ENCODE measurements around the gene SPATA12. TPM values are rescaled to one million over a fixed set of nuclear protein-coding genes. Genes with fewer than 3 reads are reported as not detected.
A peak's percentile ranks its signal among the peaks of the same experiment; 100 is the strongest.

SPATA12 gene
- total RNA-seq, 2 donors from 2014 or later: not detected

DNA sequence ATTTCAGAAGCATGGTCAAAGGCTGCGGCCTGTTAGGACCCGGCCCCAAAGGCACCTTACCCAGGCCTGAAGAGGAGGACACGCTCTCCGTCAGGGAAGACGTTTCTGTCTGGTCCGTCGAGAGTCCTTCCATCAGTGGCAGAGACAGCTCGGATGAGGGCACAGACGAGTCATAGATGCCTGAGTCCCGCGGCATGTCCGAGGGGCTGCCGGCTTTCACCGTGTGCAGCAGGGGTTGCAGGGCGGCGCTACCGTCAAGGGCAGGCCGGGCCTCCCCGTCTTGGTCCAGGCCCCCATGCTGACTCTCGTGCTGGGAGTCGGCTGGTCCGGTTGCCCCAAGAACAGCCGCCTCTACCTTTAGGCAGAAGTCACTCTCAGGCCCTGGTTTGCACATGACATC is 37.1 kb downstream of the SPATA12 start:
- no peak for DNase-seq (ENCODE audit: low spot score)
- Mint-ChIP-seq H3K27ac (no peak overlapping the region), H3K4me1 (ENCODE audit: low read depth in 2 of 2) (no peaks in the 10 kb centered on the region), H3K27me3 (no peaks in the 10 kb centered on the region), H3K36me3 (no peaks in the 10 kb centered on the region), H3K9me3 (no peaks in the 10 kb centered on the region), H3K4me3 (no peak overlapping the region)
- no peak for ATAC-seq

DNA sequence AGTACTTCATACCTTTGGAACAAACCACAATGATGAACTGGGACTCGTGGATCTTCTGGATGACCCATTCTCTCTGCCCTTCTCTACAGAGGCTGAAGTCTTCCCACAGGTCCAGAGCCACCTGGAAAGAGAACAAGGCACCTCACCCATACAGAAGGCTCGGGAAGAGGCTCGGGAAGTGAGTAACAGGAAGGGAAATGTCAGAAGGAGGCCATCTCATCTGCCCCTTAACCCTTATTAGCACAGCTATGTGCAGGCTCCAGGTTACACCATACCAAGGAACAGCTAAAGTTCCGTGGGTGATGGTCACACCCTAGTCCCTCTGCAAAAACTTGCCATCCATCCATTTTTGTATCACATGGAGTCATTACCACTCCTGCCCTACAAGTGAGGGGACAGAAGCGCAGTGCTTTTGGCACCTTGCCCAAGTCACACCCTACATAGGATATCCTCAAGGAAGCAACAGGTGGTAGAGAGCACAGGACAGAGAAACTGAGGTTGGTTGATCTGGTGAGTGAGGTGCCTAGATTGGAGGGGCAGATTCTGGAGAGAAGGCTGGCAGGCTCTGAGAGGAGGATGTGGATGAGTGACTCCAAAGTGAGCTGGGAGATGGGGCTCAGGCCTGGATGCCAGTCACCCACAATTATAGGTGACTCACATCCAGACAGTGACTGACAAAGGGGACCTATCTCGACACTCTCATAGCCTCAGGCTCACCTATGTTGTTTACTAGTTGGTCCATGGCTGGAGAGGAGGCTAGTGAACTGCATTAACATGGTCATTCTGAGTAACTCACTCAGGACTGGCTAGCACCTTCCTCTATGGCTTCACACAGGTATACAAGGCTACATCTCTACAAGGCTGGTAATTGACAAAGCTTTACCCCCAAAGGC is 38.2 kb downstream of the SPATA12 start:
- Mint-ChIP-seq H3K4me1 (ENCODE audit: low read depth in 2 of 2) (no peaks in the 10 kb centered on the region), H3K27ac (no peak overlapping the region), H3K4me3 (no peak overlapping the region), H3K36me3 (no peaks in the 10 kb centered on the region), H3K27me3 (no peaks in the 10 kb centered on the region), H3K9me3 (no peaks in the 10 kb centered on the region)
- ATAC-seq (no peak), DNase-seq (ENCODE audit: low spot score) (no peak)

GRCh38 chr3:57100046-57100695 is 39.7 kb downstream of the SPATA12 start:
- peak; percentile 70 for DNase-seq (ENCODE audit: low spot score)
- Mint-ChIP-seq H3K4me1 (ENCODE audit: low read depth in 2 of 2) (no peaks in the 10 kb centered on the region), H3K4me3 (no peak overlapping the region), H3K9me3 (no peaks in the 10 kb centered on the region), H3K36me3 (no peaks in the 10 kb centered on the region), H3K27ac (no peak overlapping the region), H3K27me3 (no peaks in the 10 kb centered on the region)
- peak; percentile 49 to 74 for ATAC-seq

DNA sequence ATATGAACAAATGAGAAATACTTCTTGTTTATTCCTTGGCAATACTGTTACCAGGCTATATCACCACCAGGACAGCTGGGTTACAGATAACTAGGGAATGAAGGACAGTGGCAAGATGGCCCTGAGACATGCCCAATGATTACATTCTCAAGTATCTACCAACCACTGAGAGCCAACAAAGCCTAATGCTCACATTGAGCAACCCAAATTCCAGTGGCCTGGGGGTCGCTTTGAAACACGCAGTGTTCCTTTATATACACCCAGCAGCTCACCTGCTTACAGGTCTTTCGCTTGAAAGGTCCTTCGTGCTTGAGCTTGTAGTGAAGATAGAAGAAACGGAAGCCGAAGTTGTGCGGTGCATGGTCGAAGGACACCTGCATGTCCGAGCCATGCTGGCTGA is 45.1 kb downstream of the SPATA12 start:
- Mint-ChIP-seq H3K36me3 (no peaks in the 10 kb centered on the region), H3K27me3 (no peaks in the 10 kb centered on the region), H3K4me3 (no peak overlapping the region), H3K9me3 (no peaks in the 10 kb centered on the region), H3K4me1 (ENCODE audit: low read depth in 2 of 2) (no peaks in the 10 kb centered on the region), H3K27ac (no peak overlapping the region)
- ATAC-seq (no peak), DNase-seq (ENCODE audit: low spot score) (no peak)

GRCh38 chr3:57108684-57109083 is 48.2 kb downstream of the SPATA12 start:
- H3K9me3 Mint-ChIP-seq: no peaks in the 10 kb centered on the region
- no peaks in the 10 kb centered on the region for H3K36me3 Mint-ChIP-seq
- no peak for DNase-seq (ENCODE audit: low spot score)
- no peak overlapping the region for H3K4me3 Mint-ChIP-seq
- no peak overlapping the region for H3K27ac Mint-ChIP-seq
- no peak for ATAC-seq
- H3K4me1 Mint-ChIP-seq (ENCODE audit: low read depth in 2 of 2): peaks cover 4 to 8% of the 10 kb centered on the region in 2 donors
- H3K27me3 Mint-ChIP-seq: no peaks in the 10 kb centered on the region

DNA sequence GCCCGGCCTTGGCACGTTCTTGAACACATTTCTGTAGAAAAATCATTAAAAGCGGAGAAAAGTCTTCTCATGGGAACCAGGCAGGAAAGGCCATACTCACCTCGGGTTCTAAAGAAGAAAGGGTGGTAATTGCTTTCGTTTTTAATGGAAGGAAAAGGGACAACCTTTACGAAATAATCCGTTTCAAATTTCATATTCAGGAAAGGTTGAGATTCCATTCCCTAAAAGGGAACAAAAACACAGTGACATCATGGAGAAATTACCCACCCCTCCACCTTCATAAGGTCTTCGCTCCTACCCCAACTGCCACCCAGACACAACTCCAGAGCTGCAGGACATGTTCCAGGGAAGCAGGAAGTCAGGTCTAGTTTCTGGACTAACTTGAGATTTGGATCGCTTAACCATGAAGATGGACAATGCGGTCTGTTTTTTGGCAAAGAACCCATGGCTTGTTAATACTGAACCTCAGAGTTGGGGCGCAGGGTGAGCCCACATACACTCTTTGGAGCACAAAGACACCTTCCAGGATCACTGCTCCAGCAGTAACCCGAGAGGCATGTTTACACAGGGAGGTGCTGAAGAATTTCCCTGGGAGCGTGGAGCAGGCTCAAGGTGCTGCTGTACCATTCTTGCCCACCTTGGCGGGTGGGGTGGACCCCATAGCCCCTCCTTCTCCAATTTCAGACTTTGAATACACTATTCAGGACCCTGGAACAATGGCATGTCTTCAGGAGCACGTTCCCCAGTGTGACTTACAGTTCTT is 49.2 kb downstream of the SPATA12 start:
- Mint-ChIP-seq H3K36me3 (no peaks in the 10 kb centered on the region), H3K4me3 (no peak overlapping the region), H3K4me1 (ENCODE audit: low read depth in 2 of 2) (peaks cover 4 to 8% of the 10 kb centered on the region in 2 donors), H3K27ac (no peak overlapping the region), H3K27me3 (no peaks in the 10 kb centered on the region), H3K9me3 (no peaks in the 10 kb centered on the region)
- DNase-seq (ENCODE audit: low spot score) (no peak), ATAC-seq (no peak)

- peaks cover 4 to 8% of the 10 kb centered on the region in 2 donors for H3K4me1 Mint-ChIP-seq (ENCODE audit: low read depth in 2 of 2)
- H3K36me3 Mint-ChIP-seq: no peaks in the 10 kb centered on the region
- H3K27ac Mint-ChIP-seq: no peak overlapping the region
- no peaks in the 10 kb centered on the region for H3K27me3 Mint-ChIP-seq
- H3K9me3 Mint-ChIP-seq: no peaks in the 10 kb centered on the region
- DNase-seq (ENCODE audit: low spot score): no peak
- no peak for ATAC-seq
- no peak overlapping the region for H3K4me3 Mint-ChIP-seq
Measured at GRCh38 chr3:57110214-57110613, 49.8 kb downstream of the SPATA12 start.

DNA sequence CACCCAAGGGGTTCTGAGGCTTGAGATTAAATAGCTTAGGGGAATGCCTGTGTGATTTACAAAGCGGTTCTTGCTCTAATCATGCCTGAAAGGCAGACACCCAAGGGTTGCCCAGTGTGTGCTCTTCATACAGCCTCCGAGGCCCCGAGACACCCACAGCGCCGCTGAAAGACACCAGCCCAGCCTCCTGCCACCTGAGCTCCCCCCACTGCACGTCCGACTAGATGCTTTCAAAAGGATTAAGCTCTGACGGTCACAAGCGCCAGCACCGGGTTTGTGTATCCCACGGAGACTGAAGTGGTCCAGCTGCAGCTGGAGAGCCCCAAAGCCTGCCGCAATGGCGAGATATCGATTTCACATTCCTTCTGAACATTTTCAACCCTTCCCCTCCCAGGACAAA is 50.3 kb downstream of the SPATA12 start:
- H3K27me3 Mint-ChIP-seq: no peaks in the 10 kb centered on the region
- peaks cover 4 to 8% of the 10 kb centered on the region in 2 donors for H3K4me1 Mint-ChIP-seq (ENCODE audit: low read depth in 2 of 2)
- no peak overlapping the region for H3K27ac Mint-ChIP-seq
- ATAC-seq (no peak), DNase-seq (ENCODE audit: low spot score) (no peak)
- H3K4me3 Mint-ChIP-seq: no peak overlapping the region
- H3K9me3 Mint-ChIP-seq: no peaks in the 10 kb centered on the region
- H3K36me3 Mint-ChIP-seq: no peaks in the 10 kb centered on the region

GRCh38 chr3:57112206-57112605 is 51.7 kb downstream of the SPATA12 start:
- peak overlapping the region; percentile 53 for H3K4me3 Mint-ChIP-seq
- ATAC-seq: peak in 1 of 2 donors; percentile 40
- no peaks in the 10 kb centered on the region for H3K27me3 Mint-ChIP-seq
- H3K4me1 Mint-ChIP-seq (ENCODE audit: low read depth in 2 of 2): peaks cover 4 to 8% of the 10 kb centered on the region in 2 donors
- no peak overlapping the region for H3K27ac Mint-ChIP-seq
- H3K9me3 Mint-ChIP-seq: no peaks in the 10 kb centered on the region
- no peak for DNase-seq (ENCODE audit: low spot score)
- no peaks in the 10 kb centered on the region for H3K36me3 Mint-ChIP-seq

DNA sequence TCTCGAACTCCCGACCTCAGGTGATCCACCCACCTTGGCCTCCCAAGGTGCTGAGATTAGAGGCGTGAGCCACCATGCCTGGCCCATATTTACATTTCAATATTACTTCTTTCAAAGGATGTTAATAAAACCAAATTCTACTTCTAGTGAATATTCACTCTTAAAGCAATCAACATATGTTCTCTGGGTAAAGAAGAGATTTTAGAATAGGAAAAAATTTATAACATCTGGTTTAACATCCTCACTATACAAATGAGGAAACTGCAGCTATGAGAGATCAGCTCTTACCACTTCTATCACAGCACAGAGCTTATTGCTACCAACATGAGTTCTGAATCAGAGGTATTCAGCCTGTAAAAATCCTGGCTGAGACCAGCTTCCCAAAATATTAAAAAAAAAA is 56.0 kb downstream of the SPATA12 start:
- DNase-seq (ENCODE audit: low spot score): no peak
- ATAC-seq: no peak
- Mint-ChIP-seq H3K9me3 (no peaks in the 10 kb centered on the region), H3K27ac (no peak overlapping the region), H3K4me3 (no peak overlapping the region), H3K36me3 (no peaks in the 10 kb centered on the region), H3K4me1 (ENCODE audit: low read depth in 2 of 2) (peaks cover 4 to 8% of the 10 kb centered on the region in 2 donors), H3K27me3 (peaks cover 0 to 1% of the 10 kb centered on the region in 2 donors)

DNA sequence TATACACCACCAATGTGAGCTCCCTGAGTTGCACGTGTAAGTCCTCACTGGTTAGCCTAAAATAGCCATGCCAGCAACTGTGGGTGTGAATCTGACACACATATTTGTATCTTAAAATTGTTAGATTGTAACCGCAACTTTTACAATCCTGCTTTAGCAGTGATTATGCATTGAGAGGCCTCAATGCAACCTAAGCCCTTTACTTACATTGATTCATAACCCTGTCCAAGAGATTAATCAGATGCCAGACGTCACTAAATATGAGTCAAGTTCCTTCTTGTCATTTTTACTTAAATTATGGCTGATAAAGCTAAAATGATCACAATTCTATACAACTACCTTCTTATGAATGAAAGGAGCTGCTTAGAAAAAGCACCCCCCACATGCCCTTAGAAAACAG is 57.8 kb downstream of the SPATA12 start:
- Mint-ChIP-seq H3K9me3 (no peaks in the 10 kb centered on the region), H3K4me3 (no peak overlapping the region), H3K27ac (no peak overlapping the region), H3K27me3 (peaks cover 5 to 8% of the 10 kb centered on the region in 2 donors), H3K4me1 (ENCODE audit: low read depth in 2 of 2) (no peaks in the 10 kb centered on the region), H3K36me3 (no peaks in the 10 kb centered on the region)
- ATAC-seq (no peak), DNase-seq (ENCODE audit: low spot score) (no peak)

DNA sequence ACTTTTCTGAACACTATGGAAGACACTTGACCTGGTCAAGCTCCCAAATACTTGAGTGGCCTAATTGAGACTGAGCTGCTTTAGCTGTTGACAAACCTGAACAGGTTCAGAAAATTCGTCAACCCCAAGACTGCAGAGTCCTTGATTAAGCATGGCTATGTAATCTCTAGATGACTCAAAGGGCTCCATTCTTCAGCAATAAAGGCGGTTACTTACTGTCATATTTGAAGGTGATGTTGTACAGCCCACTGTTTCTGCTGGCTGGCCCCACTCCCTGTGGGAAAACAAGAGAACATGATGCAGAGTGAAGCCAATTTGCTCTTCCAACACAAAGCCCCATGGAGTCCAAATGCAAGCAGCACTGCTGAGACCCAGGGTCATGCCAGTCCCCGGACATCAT is 59.6 kb downstream of the SPATA12 start:
- H3K4me1 Mint-ChIP-seq (ENCODE audit: low read depth in 2 of 2): no peaks in the 10 kb centered on the region
- peaks cover 5 to 12% of the 10 kb centered on the region in 2 donors for H3K27me3 Mint-ChIP-seq
- H3K4me3 Mint-ChIP-seq: no peak overlapping the region
- no peaks in the 10 kb centered on the region for H3K9me3 Mint-ChIP-seq
- DNase-seq (ENCODE audit: low spot score) (no peak), ATAC-seq (no peak)
- no peak overlapping the region for H3K27ac Mint-ChIP-seq
- no peaks in the 10 kb centered on the region for H3K36me3 Mint-ChIP-seq

- Mint-ChIP-seq H3K36me3 (no peaks in the 10 kb centered on the region), H3K4me1 (ENCODE audit: low read depth in 2 of 2) (no peaks in the 10 kb centered on the region), H3K9me3 (no peaks in the 10 kb centered on the region), H3K27me3 (peaks cover 5 to 12% of the 10 kb centered on the region in 2 donors), H3K4me3 (no peak overlapping the region), H3K27ac (no peak overlapping the region)
- DNase-seq (ENCODE audit: low spot score) (no peak), ATAC-seq (no peak)
Measured at GRCh38 chr3:57120451-57121174, 60.1 kb downstream of the SPATA12 start.

Measured in natural killer cell treated with Interleukin-12 subunit alpha and Interleukin-12 subunit beta and Interleukin-15 and Interleukin-18, amount 100 ng/mL, for 72 hours (primary cell).